Kidney epithelial cell (primary cell): ENCODE data around the gene SUPT3H. TPM values are rescaled to one million over a fixed set of nuclear protein-coding genes. Genes with fewer than 3 reads are reported as not detected.

Experiments
- DNase-seq: peaks from one replicate; pipeline ENCODE4 v3.0.0-alpha.2; 2010; ENCODE audit warnings: low read depth
- H3K27me3 ChIP-seq: 2 replicates; pipeline ENCODE4 v1.6.0; 2011; ENCODE audit warnings: low read length; ENCODE audit not compliant: control insufficient read depth, insufficient read depth
- H3K36me3 ChIP-seq: 2 replicates; pipeline ENCODE4 v1.5.1; 2011; ENCODE audit warnings: low read length; ENCODE audit not compliant: control insufficient read depth, insufficient read depth
- H3K4me3 ChIP-seq: 2 replicates; pipeline ENCODE4 v1.5.1; 2011; ENCODE audit warnings: low read depth, mild to moderate bottlenecking, control low read depth, low read length
- CTCF ChIP-seq: IDR thresholded peaks from 2 replicates; pipeline ENCODE4 v1.5.1; 2011; ENCODE audit warnings: mild to moderate bottlenecking, moderate library complexity, low read length, control low read depth, inconsistent platforms; ENCODE audit not compliant: insufficient read depth, poor library complexity, severe bottlenecking
- total RNA-seq: library from RNA; depleted of rRNA; stranded (reverse); fragments of >200 nt; gene quantifications from 2 replicates; pipeline ENCODE4 v1.2.3, GENCODE V29; 2015

Gene SUPT3H
- total RNA-seq, 1 donor from 2014 or later, result 18.3 TPM

GRCh38 chr6:44789061-44789460, 588.7 kb downstream of the SUPT3H start:
- DNase-seq, result no peak
- H3K27me3 ChIP-seq, result no peaks in the 10 kb centered on the region
- TF ChIP-seq CTCF, result no peak
- no peak overlapping the region for H3K4me3 ChIP-seq
- H3K36me3 ChIP-seq, result no peaks in the 10 kb centered on the region

- H3K4me3 ChIP-seq, result no peak overlapping the region
- no peaks in the 10 kb centered on the region for H3K36me3 ChIP-seq
- TF ChIP-seq CTCF, result no peak
- H3K27me3 ChIP-seq, result no peaks in the 10 kb centered on the region
- no peak for DNase-seq
Observed at GRCh38 chr6:44788387-44788981, 589.2 kb downstream of the SUPT3H start.

GRCh38 chr6:44787254-44787834, 590.4 kb downstream of the SUPT3H start:
- DNase-seq, result no peak
- Histone ChIP-seq H3K4me3 (no peak overlapping the region), H3K27me3 (no peaks in the 10 kb centered on the region), H3K36me3 (no peaks in the 10 kb centered on the region)
- TF ChIP-seq CTCF, result no peak

- H3K4me3 ChIP-seq, result no peak overlapping the region
- no peak for TF ChIP-seq CTCF
- no peak for DNase-seq
- H3K36me3 ChIP-seq, result no peaks in the 10 kb centered on the region
- no peaks in the 10 kb centered on the region for H3K27me3 ChIP-seq
Observed at GRCh38 chr6:44785130-44785529, 592.6 kb downstream of the SUPT3H start.

GRCh38 chr6:44784195-44784594, 593.5 kb downstream of the SUPT3H start:
- H3K27me3 ChIP-seq, result no peaks in the 10 kb centered on the region
- no peak for TF ChIP-seq CTCF
- DNase-seq, result no peak
- no peaks in the 10 kb centered on the region for H3K36me3 ChIP-seq
- no peak overlapping the region for H3K4me3 ChIP-seq

- Histone ChIP-seq H3K36me3 (no peaks in the 10 kb centered on the region), H3K27me3 (no peaks in the 10 kb centered on the region), H3K4me3 (no peak overlapping the region)
- TF ChIP-seq CTCF, result no peak
- no peak for DNase-seq
Observed at GRCh38 chr6:44782892-44783291, 594.8 kb downstream of the SUPT3H start.
